GM19397 (cell line): Measurements from ENCODE around the gene PCNX1.
"Not testable (repeated sequence)": the region's sequence is repeated elsewhere in the genome, so short reads cannot be mapped to it uniquely, and the experiment has no call there.

Experiments
- ATAC-seq: cut with Tn5 transposase; IDR thresholded peaks from one replicate; pipeline ENCODE4 v1.9.1; 2021; ENCODE audit warnings: mild to moderate bottlenecking, moderate library complexity; ENCODE audit not compliant: unreplicated experiment

Gene PCNX1

GRCh38 chr14:71005076-71005475, 97.8 kb downstream of the PCNX1 start:
- no peak for ATAC-seq

- no peak for ATAC-seq
These were observed 98.9 kb downstream of the PCNX1 start for GRCh38 chr14:71006200-71006563.

- ATAC-seq, result no peak
These were observed 104.2 kb downstream of the PCNX1 start for GRCh38 chr14:71011479-71011878.

GRCh38 chr14:71012888-71013287, 105.6 kb downstream of the PCNX1 start:
- ATAC-seq, result no peak

- no peak for ATAC-seq
These were observed 106.4 kb downstream of the PCNX1 start for GRCh38 chr14:71013551-71014192.

- ATAC-seq, result not testable (repeated sequence)
These were observed 112.7 kb downstream of the PCNX1 start for GRCh38 chr14:71019917-71020316.

- no peak for ATAC-seq
These were observed 114.2 kb downstream of the PCNX1 start for GRCh38 chr14:71021347-71022011.

- no peak for ATAC-seq
These were observed 115.0 kb downstream of the PCNX1 start for GRCh38 chr14:71022012-71022869.

- no peak for ATAC-seq
These were observed 115.7 kb downstream of the PCNX1 start for GRCh38 chr14:71022939-71023338.

- no peak for ATAC-seq
These were observed 122.0 kb downstream of the PCNX1 start for GRCh38 chr14:71029236-71029781.

- ATAC-seq, result no peak
These were observed 123.7 kb downstream of the PCNX1 start for GRCh38 chr14:71031000-71031399.

GRCh38 chr14:71036433-71036832, 129.2 kb downstream of the PCNX1 start:
- no peak for ATAC-seq

- ATAC-seq, result no peak
These were observed 141.1 kb downstream of the PCNX1 start for GRCh38 chr14:71048393-71048792.

GRCh38 chr14:71049435-71050133, 142.3 kb downstream of the PCNX1 start:
- no peak for ATAC-seq

- ATAC-seq, result no peak
These were observed 143.1 kb downstream of the PCNX1 start for GRCh38 chr14:71050227-71050823.

GRCh38 chr14:71054706-71055105, 147.4 kb downstream of the PCNX1 start:
- no peak for ATAC-seq

- no peak for ATAC-seq
These were observed 148.9 kb downstream of the PCNX1 start for GRCh38 chr14:71056168-71056567.

- no peak for ATAC-seq
These were observed 153.0 kb downstream of the PCNX1 start for GRCh38 chr14:71060274-71060673.

- ATAC-seq, result no peak
These were observed 153.7 kb downstream of the PCNX1 start for GRCh38 chr14:71060825-71061455.

GRCh38 chr14:71061458-71061857, 154.2 kb downstream of the PCNX1 start:
- ATAC-seq, result no peak
